ENCODE results near the gene MS4A1.
"Not testable (repeated sequence)": the region's sequence is repeated elsewhere in the genome, so short reads cannot be mapped to it uniquely, and the experiment has no call there.

GRCh38 chr11:60509609-60510008, 54.0 kb downstream of the MS4A1 start:
- TF ChIP-seq CTCF (conservative IDR thresholded peaks at IDR 0.05; ENCODE audit: low read length); EZH2phosphoT487 (IDR thresholded peaks at IDR 0.05; ENCODE audit: borderline replicate concordance): not testable (repeated sequence)

Measured in Loucy (cell line).